ENCODE results near the gene LRP5.

LRP5 gene

GRCh38 chr11:68495872-68496271 lies 183.5 kb downstream of the LRP5 start:
- no peak overlapping the region for H3K4me3 ChIP-seq (ENCODE audit: control insufficient read depth, low read depth, low read length)
- no peak for DNase-seq (ENCODE audit: low read depth)
- TF ChIP-seq CTCF (IDR thresholded peaks at IDR 0.05; ENCODE audit: control insufficient read depth, insufficient read depth, low read depth, low read length, missing control alignments): no peak

GRCh38 chr11:68497761-68498160 lies 185.4 kb downstream of the LRP5 start:
- no peak for DNase-seq (ENCODE audit: low read depth)
- no peak overlapping the region for H3K4me3 ChIP-seq (ENCODE audit: control insufficient read depth, low read depth, low read length)
- TF ChIP-seq CTCF (IDR thresholded peaks at IDR 0.05; ENCODE audit: control insufficient read depth, insufficient read depth, low read depth, low read length, missing control alignments): no peak

- no peak for TF ChIP-seq CTCF (IDR thresholded peaks at IDR 0.05; ENCODE audit: control insufficient read depth, insufficient read depth, low read depth, low read length, missing control alignments)
- H3K4me3 ChIP-seq (ENCODE audit: control insufficient read depth, low read depth, low read length): no peak overlapping the region
- DNase-seq (ENCODE audit: low read depth): no peak
Measured at GRCh38 chr11:68498321-68498720, 185.9 kb downstream of the LRP5 start.

Measured in AG09309 (cell line).